Measurements from ENCODE around the gene SBK3.

- no peak for TF ChIP-seq POLR2A (IDR thresholded peaks at IDR 0.05; ENCODE audit: low read length)
- no peak for TF ChIP-seq GATA1 (IDR thresholded peaks at IDR 0.05; ENCODE audit: low read depth, low read length)
These were observed 8.2 kb downstream of the SBK3 start, which contains the start of gene SBK2 for GRCh38 chr19:55536951-55537740.
